HG03039 (cell line): ENCODE results near the gene WDR7.

Source experiments
- ATAC-seq: cut with Tn5 transposase; IDR thresholded peaks from one replicate; pipeline ENCODE4 v1.9.1; 2021; ENCODE audit warnings: mild to moderate bottlenecking, moderate library complexity; ENCODE audit not compliant: unreplicated experiment

The WDR7 gene

GRCh38 chr18:56878711-56879110 is 227.6 kb downstream of the WDR7 start:
- ATAC-seq: no peak

- no peak for ATAC-seq
These were observed 233.4 kb downstream of the WDR7 start for GRCh38 chr18:56884511-56884910.

- no peak for ATAC-seq
These were observed 237.8 kb downstream of the WDR7 start for GRCh38 chr18:56888978-56889377.

GRCh38 chr18:56889621-56890020 is 238.5 kb downstream of the WDR7 start:
- ATAC-seq: no peak

DNA sequence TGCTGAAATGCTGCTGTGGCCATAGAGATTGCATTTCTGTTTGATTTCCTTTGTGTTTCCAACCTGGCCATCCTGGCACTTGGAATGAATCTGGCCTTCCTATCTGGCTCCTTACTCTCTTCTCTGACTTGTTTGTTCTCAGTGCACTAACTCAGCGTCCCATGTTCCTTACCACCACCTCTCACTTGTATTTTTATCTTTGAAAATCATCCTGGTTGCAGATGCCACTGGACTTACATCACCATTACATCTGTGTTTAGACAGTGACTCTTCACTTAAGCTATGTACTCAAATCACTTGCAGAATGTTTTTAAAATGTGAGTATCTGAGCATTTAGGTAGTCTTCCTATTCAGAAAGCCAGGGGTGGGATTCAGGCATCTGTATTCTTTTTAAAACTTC is 239.5 kb downstream of the WDR7 start:
- ATAC-seq: no peak

DNA sequence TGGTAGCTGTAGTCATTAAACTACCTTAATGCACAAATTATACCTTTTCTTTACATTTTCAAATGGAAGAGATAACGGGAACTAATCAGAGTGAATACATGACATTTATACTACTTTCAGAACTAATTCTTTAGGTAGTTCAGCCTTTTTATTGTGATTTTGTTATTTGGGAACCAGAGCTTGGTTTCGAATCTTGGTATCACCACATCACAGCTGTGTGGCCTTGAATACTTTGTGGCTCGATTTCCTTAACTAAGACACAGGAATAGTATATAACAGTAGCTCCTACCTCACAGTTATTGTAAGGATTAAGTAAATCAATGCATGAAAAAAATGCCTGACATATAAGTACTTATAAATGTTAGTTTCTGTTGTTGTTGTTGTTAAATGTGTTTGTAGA is 240.0 kb downstream of the WDR7 start:
- no peak for ATAC-seq

DNA sequence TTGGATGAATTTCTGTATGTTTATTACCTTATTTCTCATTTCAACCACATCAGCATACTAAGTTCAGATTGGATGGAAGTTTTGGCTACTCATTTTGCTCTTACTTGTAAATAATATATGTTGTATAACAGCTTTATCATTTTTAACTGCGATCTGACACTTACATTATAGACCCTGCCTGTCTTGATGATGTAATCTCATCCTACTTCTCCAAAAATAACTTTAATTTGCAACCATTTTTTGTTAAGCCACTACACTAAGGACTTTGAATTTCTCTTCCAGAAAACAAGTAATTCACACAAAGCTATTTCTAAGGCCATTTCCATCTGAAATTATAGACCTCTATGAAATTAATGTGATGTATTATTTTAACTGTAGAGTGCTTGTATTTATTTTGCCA is 240.7 kb downstream of the WDR7 start:
- ATAC-seq: no peak

- no peak for ATAC-seq
These were observed 246.0 kb downstream of the WDR7 start for GRCh38 chr18:56897122-56897521.

- ATAC-seq: no peak
These were observed 248.5 kb downstream of the WDR7 start for GRCh38 chr18:56899660-56900059.

DNA sequence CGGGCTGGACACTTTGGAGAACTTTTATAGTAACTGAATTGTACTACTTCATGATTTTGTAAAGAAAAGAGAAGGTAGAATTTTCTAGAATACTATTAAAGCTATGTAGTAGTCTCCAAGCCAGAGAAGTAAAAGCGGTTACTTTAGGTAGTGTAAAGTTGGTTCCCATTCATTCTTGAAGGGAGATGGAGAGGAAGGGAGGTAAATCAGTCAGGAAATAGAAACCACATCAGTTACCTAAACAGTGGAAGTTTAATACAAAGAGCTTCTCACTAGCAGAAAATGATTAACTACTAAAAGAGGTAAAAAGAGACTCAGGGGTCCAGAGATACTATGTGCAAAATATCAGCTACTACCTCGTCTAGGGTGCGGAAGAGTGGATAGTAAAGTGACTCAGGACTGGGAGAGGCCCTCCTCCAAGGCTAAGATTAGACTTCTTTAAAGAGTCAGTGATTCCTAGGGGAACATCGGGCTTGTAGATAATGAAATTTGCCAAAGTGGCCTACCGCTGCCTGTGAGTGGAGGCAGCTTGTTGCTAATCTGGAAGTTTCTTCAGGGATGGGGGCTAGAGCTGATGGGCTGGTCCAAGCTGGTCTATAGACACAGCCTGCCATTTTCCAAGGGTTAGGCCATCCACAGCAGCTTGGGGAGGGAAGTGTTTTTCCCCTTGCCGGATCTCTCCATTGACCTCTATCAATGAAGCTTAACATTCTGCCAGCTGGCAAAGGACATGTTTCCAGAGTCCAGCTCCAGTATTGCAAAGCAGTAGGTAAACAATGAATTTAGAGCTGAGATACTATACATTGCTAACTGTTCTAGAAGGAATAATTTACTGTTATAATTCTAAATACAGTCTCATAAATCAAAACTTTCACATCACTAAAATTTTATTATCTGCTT is 249.3 kb downstream of the WDR7 start:
- ATAC-seq: no peak

GRCh38 chr18:56901919-56902318 is 250.8 kb downstream of the WDR7 start:
- no peak for ATAC-seq

GRCh38 chr18:56902653-56903052 is 251.5 kb downstream of the WDR7 start:
- ATAC-seq: no peak

DNA sequence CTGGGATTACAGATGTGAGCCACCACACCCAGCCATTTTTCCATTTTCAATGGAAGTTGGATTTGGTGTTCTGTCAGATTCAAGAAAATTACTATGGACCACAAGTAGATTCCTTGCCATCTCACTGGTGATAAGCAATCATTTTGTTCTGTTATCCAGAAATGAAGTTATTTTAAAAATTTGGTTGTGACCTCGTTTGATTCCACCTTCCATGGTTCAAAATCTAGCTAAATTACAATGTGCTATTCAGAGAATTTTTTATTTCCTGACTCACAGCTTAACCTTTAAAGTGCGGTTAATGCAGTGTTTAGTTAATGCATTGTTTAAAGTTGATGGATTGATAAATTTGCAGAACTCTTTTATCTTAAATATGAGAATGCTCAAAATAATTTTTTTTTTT is 252.5 kb downstream of the WDR7 start:
- no peak for ATAC-seq

DNA sequence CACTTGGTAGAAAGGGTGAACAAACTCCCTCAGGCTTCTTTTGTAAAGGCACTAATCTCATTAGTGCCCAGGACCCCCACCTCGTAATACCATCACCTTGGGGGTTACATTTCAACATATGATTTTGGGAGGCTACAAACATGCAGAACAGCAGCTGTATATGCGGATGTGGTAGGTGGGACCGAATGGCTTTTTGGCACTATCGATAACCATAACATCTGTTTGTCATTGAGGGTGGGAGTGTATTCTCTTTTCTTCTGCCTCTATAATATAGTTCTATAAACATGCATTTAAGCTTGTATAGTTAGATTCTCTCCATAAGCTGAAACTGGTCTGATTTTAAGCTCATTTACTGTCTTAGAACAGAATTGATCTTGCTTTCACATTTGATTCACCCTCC is 256.6 kb downstream of the WDR7 start:
- ATAC-seq: no peak

DNA sequence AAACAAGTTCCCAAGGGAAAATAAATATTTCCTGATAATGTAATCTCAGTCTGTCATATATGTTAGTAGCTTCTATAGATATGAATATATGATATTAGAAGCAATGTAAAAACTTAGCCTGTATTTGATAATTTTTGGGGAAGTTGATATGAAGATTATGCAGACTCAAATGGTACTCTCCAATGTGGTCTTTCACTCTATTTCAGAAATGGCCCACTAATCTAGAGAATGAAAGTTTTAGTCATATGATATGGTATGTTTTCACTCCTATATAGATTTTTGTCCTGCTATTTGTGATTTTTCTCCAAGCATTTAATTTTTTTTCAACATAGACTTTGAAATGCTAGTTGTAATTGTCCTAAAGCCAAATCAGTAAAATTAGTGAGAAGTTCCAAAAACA is 259.1 kb downstream of the WDR7 start:
- ATAC-seq: no peak

GRCh38 chr18:56910967-56911366 is 259.8 kb downstream of the WDR7 start:
- ATAC-seq: no peak

- ATAC-seq: no peak
These were observed 262.8 kb downstream of the WDR7 start for GRCh38 chr18:56913941-56914340.

DNA sequence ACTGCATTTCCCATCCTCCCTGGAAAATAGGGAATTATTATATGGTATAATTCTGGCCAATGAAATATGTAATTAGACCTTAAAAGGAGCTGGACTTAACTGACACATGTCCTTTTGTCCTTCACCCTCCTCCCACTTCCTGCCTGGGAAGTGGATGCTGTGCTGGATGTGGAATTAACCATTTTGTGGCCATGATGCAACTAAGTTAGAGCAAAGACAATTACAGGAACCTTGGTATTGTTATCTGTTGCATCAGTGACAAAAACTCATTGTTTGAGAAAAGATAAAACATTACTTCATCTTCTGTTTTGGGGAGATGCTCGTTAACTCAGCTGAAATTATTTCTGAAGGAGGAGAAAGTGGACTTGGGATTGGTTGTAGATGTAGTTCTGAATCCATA is 268.0 kb downstream of the WDR7 start:
- no peak for ATAC-seq

GRCh38 chr18:56921896-56922480 is 270.8 kb downstream of the WDR7 start:
- peak; percentile 94 for ATAC-seq

DNA sequence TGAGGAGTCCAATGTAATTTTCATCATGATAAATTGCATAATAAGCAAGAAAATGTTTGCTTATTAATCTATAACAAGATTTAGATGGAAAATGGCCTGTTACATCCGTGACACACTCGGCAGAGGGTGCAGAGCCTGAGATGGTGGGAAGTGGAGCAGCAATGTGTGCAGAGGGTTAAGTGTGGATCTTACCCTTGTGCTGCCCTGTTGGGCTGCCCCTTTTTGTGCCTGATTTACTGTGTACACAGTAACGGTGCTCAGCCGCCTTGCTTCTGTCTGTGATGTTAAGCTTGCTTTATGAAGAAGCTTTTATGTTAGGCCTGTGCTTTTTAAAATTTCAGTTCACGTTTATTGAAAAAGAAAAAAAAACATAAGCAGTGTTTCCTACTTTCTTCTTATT is 275.6 kb downstream of the WDR7 start:
- no peak for ATAC-seq

GRCh38 chr18:56927786-56928185 is 276.6 kb downstream of the WDR7 start:
- ATAC-seq: peak; percentile 49

- no peak for ATAC-seq
These were observed 278.7 kb downstream of the WDR7 start for GRCh38 chr18:56929886-56930285.

DNA sequence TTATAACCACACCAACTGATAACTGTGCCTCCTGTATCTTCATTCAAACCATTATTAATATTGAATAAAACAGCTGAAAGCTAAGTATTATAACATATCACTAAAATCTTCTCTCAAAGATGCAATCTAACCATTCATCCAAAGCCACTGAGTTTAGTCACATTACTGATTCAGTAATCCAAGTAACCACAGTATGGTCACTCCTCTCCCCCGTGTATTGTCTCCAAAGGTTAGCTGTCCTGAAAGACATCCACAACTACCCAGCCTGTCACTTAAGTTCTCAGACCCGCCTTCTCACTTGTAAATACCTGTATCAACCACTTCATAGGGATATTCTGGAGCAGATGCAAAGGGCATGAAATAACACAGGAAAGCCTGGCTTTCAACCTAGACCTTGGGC is 282.3 kb downstream of the WDR7 start:
- no peak for ATAC-seq
